IPS-18a (cell line): ENCODE results near the gene ABCA13.

Experiments
- H3K27ac ChIP-seq: one replicate; pipeline ENCODE4 v1.5.1; 2013; ENCODE audit warnings: low read length
- H3K27me3 ChIP-seq: one replicate; pipeline ENCODE4 v1.6.1; 2013; ENCODE audit warnings: mild to moderate bottlenecking, low read length; ENCODE audit not compliant: control insufficient read depth, insufficient read depth
- H3K36me3 ChIP-seq: one replicate; pipeline ENCODE4 v1.6.1; 2013; ENCODE audit warnings: low read depth, low read length; ENCODE audit not compliant: control insufficient read depth
- H3K4me1 ChIP-seq: one replicate; pipeline ENCODE4 v1.6.1; 2013; ENCODE audit warnings: low read depth, low read length; ENCODE audit not compliant: control insufficient read depth
- H3K4me3 ChIP-seq: one replicate; pipeline ENCODE4 v1.5.1; 2013; ENCODE audit warnings: low read length
- H3K9ac ChIP-seq: one replicate; pipeline ENCODE4 v1.6.1; 2013; ENCODE audit warnings: mild to moderate bottlenecking, low read length, moderate library complexity
- H3K9me3 ChIP-seq: one replicate; pipeline ENCODE4 v1.6.1; 2013; ENCODE audit warnings: low read depth, low read length; ENCODE audit not compliant: control insufficient read depth

The ABCA13 gene

DNA sequence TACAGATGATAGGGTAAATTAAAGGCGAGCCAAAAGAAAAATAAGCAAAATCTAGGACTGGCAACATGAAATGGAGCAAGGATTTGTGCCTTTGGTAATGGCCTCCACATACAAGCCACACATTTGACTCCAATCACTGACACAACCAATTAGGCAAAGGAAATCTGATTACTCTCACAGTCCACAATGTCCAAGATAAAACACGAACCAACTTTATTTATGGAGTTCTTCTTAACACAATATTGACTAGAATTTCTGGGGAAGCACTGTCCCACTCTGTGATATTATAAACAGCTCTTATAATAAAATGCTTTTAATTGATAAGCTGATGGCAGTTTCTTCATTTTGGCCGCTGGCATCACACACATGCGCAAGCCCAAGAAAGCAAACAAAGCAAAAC lies 334.2 kb downstream of the ABCA13 start:
- Histone ChIP-seq H3K9ac (no peak overlapping the region), H3K27ac (no peak overlapping the region), H3K4me1 (no peaks in the 10 kb centered on the region), H3K36me3 (no peaks in the 10 kb centered on the region), H3K27me3 (no peaks in the 10 kb centered on the region), H3K4me3 (no peak overlapping the region), H3K9me3 (no peaks in the 10 kb centered on the region)

DNA sequence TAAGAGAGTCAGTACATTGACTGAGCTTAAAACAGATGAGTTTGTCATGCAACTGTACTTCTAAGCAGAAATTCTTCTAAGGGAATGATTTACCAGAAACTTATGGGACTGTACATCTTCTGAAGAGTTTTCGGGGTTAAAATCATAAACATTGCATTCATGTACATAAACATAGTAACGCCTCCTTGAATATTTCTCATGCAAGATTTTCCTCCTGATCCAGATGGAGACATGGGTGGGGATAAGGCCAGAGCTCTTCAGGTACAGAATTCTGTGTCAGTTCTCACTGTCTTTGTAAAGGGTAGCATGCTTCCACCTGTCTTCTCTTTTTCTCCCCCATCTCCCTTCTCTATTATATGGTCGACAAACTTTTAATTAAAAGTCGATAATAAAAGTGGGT lies 335.3 kb downstream of the ABCA13 start:
- Histone ChIP-seq H3K27ac (no peak overlapping the region), H3K36me3 (no peaks in the 10 kb centered on the region), H3K9ac (no peak overlapping the region), H3K4me1 (no peaks in the 10 kb centered on the region), H3K27me3 (no peaks in the 10 kb centered on the region), H3K4me3 (no peak overlapping the region), H3K9me3 (no peaks in the 10 kb centered on the region)

DNA sequence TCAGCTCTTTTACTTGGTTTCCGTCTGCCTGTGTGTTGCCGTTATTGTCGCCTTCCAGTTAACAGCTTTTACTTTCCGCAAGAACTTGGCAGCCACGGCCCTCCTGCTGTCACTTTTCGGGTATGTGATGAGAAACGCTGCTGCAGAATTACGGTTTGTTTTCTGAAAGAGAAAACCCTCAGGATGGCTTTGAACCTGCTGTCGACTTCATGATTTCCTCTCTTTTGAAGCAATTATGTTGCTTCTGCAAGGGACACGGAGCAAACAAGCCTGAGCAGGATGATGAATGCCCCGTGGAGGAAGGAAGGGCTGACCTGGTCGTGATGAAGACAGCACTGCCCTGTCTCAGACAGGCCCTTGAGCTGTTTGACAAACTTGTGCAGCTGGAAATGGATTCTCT lies 339.8 kb downstream of the ABCA13 start:
- no peak overlapping the region for H3K4me3 ChIP-seq
- no peak overlapping the region for H3K27ac ChIP-seq
- no peaks in the 10 kb centered on the region for H3K9me3 ChIP-seq
- H3K27me3 ChIP-seq: no peaks in the 10 kb centered on the region
- H3K9ac ChIP-seq: no peak overlapping the region
- no peaks in the 10 kb centered on the region for H3K36me3 ChIP-seq
- H3K4me1 ChIP-seq: peaks cover 5% of the 10 kb centered on the region

DNA sequence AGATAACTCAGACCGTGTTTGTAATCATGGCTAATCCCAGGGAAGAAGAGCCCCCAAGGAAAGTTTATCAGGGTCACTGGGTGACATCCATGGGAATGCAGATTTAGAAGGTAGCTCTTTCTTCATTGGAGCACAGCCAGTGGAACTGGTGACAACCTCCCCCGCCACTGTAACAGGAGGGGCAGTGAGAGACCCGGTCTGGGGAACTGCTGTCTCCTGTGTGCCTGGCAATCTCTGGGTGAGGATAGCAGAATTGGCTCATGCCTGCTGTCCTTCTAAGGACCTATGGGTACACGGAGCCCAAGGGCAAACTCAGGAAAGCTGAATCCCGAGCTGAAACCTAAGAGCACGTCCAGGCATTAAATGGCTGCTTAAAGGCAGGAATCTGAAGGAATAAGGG lies 341.6 kb downstream of the ABCA13 start:
- H3K36me3 ChIP-seq: no peaks in the 10 kb centered on the region
- H3K27ac ChIP-seq: no peak overlapping the region
- H3K4me1 ChIP-seq: peaks cover 5% of the 10 kb centered on the region
- no peak overlapping the region for H3K4me3 ChIP-seq
- no peak overlapping the region for H3K9ac ChIP-seq
- no peaks in the 10 kb centered on the region for H3K9me3 ChIP-seq
- H3K27me3 ChIP-seq: no peaks in the 10 kb centered on the region

DNA sequence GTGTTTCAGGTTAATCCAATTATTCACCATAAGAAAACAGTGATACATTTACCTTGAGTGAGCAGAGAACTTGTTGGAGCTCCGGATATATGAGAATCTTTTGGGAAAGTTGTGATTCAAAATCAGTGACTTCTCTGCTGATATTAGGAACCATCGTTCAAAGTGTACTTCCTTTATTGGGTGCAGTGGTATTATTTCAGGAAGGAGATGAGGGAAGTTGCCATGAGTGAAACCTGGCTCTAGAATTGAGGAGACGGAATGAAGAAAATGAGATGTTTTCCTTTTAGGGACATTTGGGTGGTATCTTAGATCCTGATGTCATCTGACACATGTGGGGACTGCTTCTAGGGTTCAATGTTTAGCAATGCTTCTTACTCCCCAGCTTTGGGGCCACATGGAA lies 343.9 kb downstream of the ABCA13 start:
- H3K4me3 ChIP-seq: no peak overlapping the region
- peaks cover 5% of the 10 kb centered on the region for H3K4me1 ChIP-seq
- H3K27me3 ChIP-seq: no peaks in the 10 kb centered on the region

DNA sequence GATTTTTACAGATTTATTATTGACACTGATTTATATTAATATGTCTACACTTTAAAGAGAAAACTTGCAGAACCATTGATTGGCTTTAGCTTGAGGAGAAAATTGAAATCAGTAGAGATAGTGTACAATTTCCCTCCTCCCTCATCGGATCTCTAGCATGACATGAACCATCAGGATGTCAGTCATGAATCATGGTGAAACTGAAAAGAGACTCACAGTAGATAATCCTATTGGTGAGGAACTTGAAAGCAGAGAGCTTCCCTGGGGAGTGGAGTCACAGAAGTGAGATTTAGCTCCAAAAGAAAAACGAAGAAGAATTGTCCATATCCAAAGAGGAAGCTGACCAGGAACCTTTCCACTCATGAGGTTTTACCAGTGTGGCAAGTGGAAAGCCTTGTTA lies 346.8 kb downstream of the ABCA13 start:
- no peaks in the 10 kb centered on the region for H3K27me3 ChIP-seq
- no peak overlapping the region for H3K4me3 ChIP-seq
- H3K9me3 ChIP-seq: no peaks in the 10 kb centered on the region
- H3K4me1 ChIP-seq: peaks cover 3% of the 10 kb centered on the region
- no peak overlapping the region for H3K27ac ChIP-seq
- no peaks in the 10 kb centered on the region for H3K36me3 ChIP-seq
- H3K9ac ChIP-seq: no peak overlapping the region

More for the DNA sequence above, 343.9 kb downstream of the ABCA13 start:
- no peaks in the 10 kb centered on the region for H3K36me3 ChIP-seq
- H3K9me3 ChIP-seq: no peaks in the 10 kb centered on the region
- H3K27ac ChIP-seq: no peak overlapping the region
- no peak overlapping the region for H3K9ac ChIP-seq

DNA sequence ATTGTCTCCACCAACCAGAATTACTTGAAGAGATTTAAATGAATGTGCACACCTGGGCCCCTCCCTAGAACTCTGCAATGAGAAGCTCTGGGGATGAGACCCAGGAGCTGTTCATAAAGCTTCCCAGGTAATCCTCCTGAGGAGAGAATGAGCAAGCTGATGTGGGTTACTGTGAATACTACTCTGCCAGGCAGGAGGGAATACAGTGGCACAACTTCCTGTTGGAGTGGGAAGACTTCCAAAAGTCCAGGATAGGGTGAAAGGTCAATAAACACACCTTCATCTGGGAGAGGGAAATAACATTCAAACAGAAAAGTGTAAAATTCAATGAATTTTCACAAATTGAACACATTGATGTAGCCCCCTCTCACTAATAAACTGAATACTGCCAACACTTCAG lies 351.4 kb downstream of the ABCA13 start:
- no peak overlapping the region for H3K27ac ChIP-seq
- no peak overlapping the region for H3K4me3 ChIP-seq
- no peaks in the 10 kb centered on the region for H3K27me3 ChIP-seq

DNA sequence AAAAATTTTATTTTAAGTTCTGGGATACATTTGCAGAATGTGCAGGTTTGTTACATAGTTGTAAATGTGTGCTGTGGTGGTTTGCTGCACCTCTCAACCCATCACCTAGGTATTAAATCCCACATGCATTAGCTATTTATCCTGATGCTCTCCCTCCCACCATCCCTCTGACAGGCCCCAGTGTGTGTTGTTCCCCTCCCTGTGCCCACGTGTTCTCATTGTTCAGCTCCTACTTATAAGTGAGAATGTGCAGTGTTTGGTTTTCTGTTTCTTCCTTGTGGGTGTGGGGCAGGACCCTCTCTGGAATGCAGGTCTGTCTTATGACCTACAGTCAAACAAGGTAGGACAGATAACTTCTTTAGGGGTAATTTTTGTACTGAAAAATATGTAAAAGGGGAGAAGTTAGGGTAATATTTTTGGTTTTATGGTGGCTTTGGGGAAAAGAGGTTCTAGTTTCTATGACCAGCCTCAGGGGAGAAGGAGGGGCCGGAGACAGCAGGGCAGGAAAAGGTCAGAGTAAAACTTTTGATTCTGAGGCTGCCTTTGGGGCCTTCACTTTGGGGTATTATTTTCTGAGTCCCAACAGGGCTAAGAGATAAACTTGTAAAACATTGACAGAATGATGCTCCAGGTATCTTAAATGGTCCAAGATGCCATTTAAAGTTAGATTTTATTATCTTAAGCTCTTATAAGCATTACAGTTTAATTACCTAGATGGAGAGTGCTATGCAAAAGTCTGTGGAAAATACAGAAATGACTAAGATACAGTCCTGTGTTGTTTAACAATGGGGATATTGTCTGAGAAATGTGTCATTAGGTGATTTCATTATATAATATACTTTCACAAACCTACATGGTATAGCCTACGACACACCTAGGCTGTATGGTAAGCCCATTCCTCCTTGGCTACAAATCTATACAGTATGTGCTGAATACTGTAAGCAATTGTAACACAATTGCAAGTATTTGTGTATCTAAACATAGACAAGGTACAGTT lies 354.8 kb downstream of the ABCA13 start:
- Histone ChIP-seq H3K36me3 (no peaks in the 10 kb centered on the region), H3K27me3 (no peaks in the 10 kb centered on the region), H3K4me1 (peaks cover 3% of the 10 kb centered on the region), H3K9me3 (no peaks in the 10 kb centered on the region), H3K4me3 (no peak overlapping the region), H3K27ac (no peak overlapping the region), H3K9ac (no peak overlapping the region)

More for the DNA sequence above, 351.4 kb downstream of the ABCA13 start:
- Histone ChIP-seq H3K9ac (no peak overlapping the region), H3K36me3 (no peaks in the 10 kb centered on the region), H3K4me1 (no peaks in the 10 kb centered on the region), H3K9me3 (no peaks in the 10 kb centered on the region)

DNA sequence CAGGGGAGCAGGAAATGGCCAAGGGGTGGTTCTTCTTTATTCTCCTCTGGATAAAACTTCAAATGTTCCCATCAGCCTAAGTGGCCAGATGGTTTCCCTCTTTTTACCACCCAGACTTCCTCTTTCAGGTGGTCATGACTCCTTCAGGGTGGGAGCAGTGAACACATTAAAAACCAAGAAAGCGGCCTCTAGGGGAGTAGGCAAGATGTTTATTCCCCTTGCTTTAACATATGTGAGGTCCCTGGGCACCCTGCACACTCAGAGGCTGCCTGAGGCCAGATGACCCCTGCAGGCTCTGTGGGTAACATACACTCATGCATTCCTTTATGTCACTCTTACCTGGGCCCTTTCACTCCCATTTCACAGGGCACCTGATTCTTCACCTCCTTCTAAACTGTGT lies 357.4 kb downstream of the ABCA13 start:
- Histone ChIP-seq H3K9ac (no peak overlapping the region), H3K27ac (no peak overlapping the region), H3K27me3 (no peaks in the 10 kb centered on the region), H3K36me3 (no peaks in the 10 kb centered on the region), H3K4me1 (peaks cover 3% of the 10 kb centered on the region), H3K4me3 (no peak overlapping the region), H3K9me3 (no peaks in the 10 kb centered on the region)

DNA sequence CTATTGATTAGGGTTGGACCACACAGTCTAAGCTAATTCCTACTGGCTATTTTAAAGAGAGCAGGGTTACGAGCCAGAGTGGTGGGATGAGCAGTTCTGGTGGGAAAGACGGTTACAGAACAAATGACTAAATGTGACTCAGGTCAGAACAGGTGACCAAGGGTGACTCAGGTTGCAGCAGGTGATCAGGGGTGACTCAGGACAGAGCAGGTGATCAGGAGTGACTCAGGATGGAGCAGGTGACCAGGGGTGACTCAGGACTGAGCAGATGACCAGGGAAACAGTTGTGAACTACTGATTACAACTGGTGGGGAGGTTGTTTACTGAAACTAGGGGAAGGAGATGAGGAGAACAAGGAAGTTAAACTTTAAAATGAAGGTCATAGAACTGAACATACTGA lies 366.3 kb downstream of the ABCA13 start:
- H3K4me1 ChIP-seq: peaks cover 6% of the 10 kb centered on the region
- no peak overlapping the region for H3K9ac ChIP-seq
- H3K36me3 ChIP-seq: no peaks in the 10 kb centered on the region
- H3K4me3 ChIP-seq: no peak overlapping the region
- H3K9me3 ChIP-seq: peaks cover 10% of the 10 kb centered on the region
- H3K27ac ChIP-seq: no peak overlapping the region
- no peaks in the 10 kb centered on the region for H3K27me3 ChIP-seq

DNA sequence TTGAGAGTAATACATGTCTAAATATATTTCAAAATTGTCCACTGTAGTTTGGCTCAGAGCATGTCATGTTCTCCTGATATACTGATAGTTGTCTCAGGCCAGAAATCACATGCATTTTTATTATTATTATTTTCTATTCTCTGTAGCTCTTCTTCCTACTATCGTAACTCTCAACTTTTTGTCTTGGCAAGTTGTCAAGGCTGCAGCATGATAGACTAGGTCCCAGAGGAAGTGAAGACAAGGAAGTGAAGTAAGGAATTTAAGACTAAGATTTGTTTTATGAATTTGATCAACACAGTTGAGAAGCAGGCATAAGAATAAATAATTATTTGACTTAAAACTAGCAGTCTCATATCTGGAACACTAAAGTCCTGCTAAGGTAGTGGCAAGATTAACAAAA lies 369.5 kb downstream of the ABCA13 start:
- H3K4me1 ChIP-seq: peaks cover 6% of the 10 kb centered on the region
- H3K27me3 ChIP-seq: no peaks in the 10 kb centered on the region
- H3K27ac ChIP-seq: no peak overlapping the region
- peaks cover 10% of the 10 kb centered on the region for H3K9me3 ChIP-seq
- no peak overlapping the region for H3K4me3 ChIP-seq
- H3K36me3 ChIP-seq: no peaks in the 10 kb centered on the region
- H3K9ac ChIP-seq: no peak overlapping the region

DNA sequence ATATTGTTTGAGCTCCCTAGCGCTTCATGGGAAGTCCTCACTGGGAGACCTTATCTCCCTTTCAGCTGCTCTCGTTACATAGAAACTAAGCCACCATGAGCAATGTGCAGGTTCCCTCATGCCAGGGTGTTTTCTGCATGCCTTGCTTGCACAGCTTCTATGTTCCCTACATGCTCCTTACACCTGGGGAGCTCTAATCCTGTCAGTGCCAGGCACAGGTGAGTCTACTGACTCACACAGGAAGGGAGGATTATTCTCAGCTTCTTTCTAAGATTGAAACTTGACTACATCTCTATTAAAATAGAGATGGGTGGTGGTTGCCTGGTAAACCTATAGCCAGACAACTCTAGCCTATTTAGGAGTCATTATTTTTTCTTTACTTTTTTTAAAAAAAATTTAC lies 377.4 kb downstream of the ABCA13 start:
- no peaks in the 10 kb centered on the region for H3K27me3 ChIP-seq
- no peaks in the 10 kb centered on the region for H3K36me3 ChIP-seq
- no peaks in the 10 kb centered on the region for H3K9me3 ChIP-seq
- H3K9ac ChIP-seq: no peak overlapping the region
- H3K27ac ChIP-seq: no peak overlapping the region
- no peak overlapping the region for H3K4me3 ChIP-seq
- H3K4me1 ChIP-seq: no peaks in the 10 kb centered on the region
